Esophagus squamous epithelium (tissue), 5 donors: ENCODE results near the gene SNX6. TPM values are rescaled to one million over a fixed set of nuclear protein-coding genes. Genes with fewer than 3 reads are reported as not detected.
A peak's percentile ranks its signal among the peaks of the same experiment; 100 is the strongest.

Source experiments
- DNase-seq: peaks from one replicate; lab custom pipeline; 2025; lab: John Stamatoyannopoulos, UW
- H3K27ac ChIP-seq, 4 donors: fragments of 200-600 bp; sonication (generic); one replicate each; pipeline ENCODE4 v1.5.1; 2016 to 2019; ENCODE audit warnings: mild to moderate bottlenecking in 1 of 4
- H3K27me3 ChIP-seq, 4 donors: fragments of 200-600 bp; sonication (generic); 1 replicate in 3 of 4; 2 replicates in 1 of 4; pipeline versions ENCODE4 v1.5.1 to v1.6.0; 2017 to 2021; ENCODE audit warnings: antibody characterized with exemption in 1 of 4
- H3K36me3 ChIP-seq, 3 donors: fragments of 200-600 bp; sonication (generic); one replicate each; pipeline ENCODE4 v1.5.1; 2016 to 2019
- H3K4me1 ChIP-seq, 3 donors: fragments of 200-600 bp; sonication (generic); one replicate each; pipeline ENCODE4 v1.5.1; 2017 to 2019
- H3K4me3 ChIP-seq, 4 donors: fragments of 200-600 bp; sonication (generic); 1 replicate in 3 of 4; 2 replicates in 1 of 4; pipeline ENCODE4 v1.5.1; 2016 to 2019; ENCODE audit warnings: mild to moderate bottlenecking in 2 of 4, moderate library complexity in 1 of 4
- H3K9me3 ChIP-seq, 3 donors: fragments of 200-600 bp; sonication (generic); one replicate each; pipeline ENCODE4 v1.5.1; 2016 to 2019
- CTCF ChIP-seq, 6 experiments: fragments of 450-650 bp in 4 of 6; fragments of 200-600 bp in 2 of 6; sonication (generic) in 2 of 6; IDR thresholded peaks; one replicate each; pipeline ENCODE4 v1.5.1; 2016 to 2019; ENCODE audit warnings: antibody characterized with exemption in 6 of 6, mild to moderate bottlenecking in 4 of 6, moderate library complexity in 4 of 6
- POLR2A ChIP-seq, 4 donors: fragments of 450-650 bp; IDR thresholded peaks; one replicate each; pipeline ENCODE4 v1.6.1; 2017; ENCODE audit warnings: antibody characterized with exemption in 4 of 4, mild to moderate bottlenecking in 4 of 4, moderate library complexity in 3 of 4
- whole genome bisulfite sequencing, 2 donors: methylation state at CpG; one replicate each; pipeline ENCODE4 v1.1.5; 2018; 5-methylcytosine and 5-hydroxymethylcytosine counted together
- intact Hi-C: fragments of 100-400 bp; cut with DNase I; formaldehyde crosslinking; loops from one replicate; pipeline ENCODE4 v1.15.0; 2022
- total RNA-seq, 4 donors: library from RNA; depleted of rRNA; stranded (reverse); fragments of >200 nt; gene quantifications; one replicate each; pipeline ENCODE4 v1.1.0, GENCODE V29; 2016
- donor health status: DM: yes; HTN: yes; CAD: no.

SNX6 gene
- total RNA-seq, 4 donors from 2014 or later = 77.6 to 162 (median 111) TPM

DNA sequence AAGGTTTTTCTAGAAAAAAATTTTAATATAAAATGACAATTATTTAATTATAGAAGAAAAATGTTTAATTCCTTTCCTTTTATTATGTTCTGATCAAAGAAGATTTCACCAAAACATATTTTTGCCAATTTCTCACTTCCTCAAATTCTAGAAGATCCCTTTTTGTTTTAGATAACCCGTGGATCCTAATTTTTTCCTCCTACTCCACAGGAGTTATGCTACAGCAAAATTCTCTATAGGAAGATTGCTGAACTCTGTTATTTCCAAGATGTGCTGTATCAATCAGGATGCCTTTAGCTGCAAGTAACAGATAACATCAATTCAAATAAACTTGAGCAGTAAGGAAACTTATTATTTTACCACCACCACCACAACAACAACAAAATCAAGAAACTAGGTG is 3.8 kb upstream of the SNX6 start:
- no peak overlapping the region for H3K4me3 ChIP-seq
- H3K36me3 ChIP-seq = no peaks in the 10 kb centered on the region
- no peaks in the 10 kb centered on the region for H3K9me3 ChIP-seq
- TF ChIP-seq CTCF (IDR thresholded peaks at IDR 0.05) (no peak), POLR2A (IDR thresholded peaks at IDR 0.05) (no peak)
- no peaks in the 10 kb centered on the region for H3K27me3 ChIP-seq
- H3K4me1 ChIP-seq = peaks cover 0 to 15% (median 2%) of the 10 kb centered on the region in 3 donors
- no peak for DNase-seq
- WGBS, 2 donors = 48 to 66% methylated on average over 1 of the region's 1 CpG
- no peak overlapping the region for H3K27ac ChIP-seq
- intact Hi-C loops = no loop called here

DNA sequence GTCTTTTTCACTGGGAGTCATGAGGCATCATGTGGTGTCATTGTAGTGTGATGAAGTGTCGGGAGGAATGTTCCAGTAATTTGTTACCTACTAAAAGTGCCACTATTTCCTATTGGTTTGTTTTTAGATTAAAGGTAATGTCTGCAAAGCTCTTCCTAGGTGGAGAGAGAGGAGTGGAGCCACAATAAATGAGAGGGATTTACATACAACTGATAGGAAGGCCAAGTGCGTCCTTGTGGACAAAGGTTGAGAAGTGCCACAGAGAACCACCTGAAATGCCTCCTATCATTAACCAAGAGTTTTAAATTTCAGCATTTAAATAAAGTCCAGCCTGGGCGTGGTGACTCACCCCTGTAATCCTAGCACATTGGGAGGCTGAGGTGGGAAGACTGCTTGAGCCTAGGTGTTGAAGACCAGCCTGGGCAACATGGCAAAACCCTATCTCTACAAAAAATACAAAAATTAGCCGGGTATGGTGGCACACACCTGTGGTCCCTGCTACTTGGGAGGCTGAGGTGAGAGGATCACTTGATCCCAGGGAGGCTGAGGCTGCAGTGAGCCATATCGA is 2.5 kb upstream of the SNX6 start:
- intact Hi-C loops = no loop called here
- Histone ChIP-seq H3K9me3 (no peaks in the 10 kb centered on the region), H3K4me3 (no peak overlapping the region), H3K36me3 (peaks cover 0 to under 1% (median 0%) of the 10 kb centered on the region in 3 donors), H3K27me3 (no peaks in the 10 kb centered on the region), H3K4me1 (peaks cover 0 to 28% (median 8%) of the 10 kb centered on the region in 3 donors), H3K27ac (no peak overlapping the region)
- TF ChIP-seq POLR2A (IDR thresholded peaks at IDR 0.05) (no peak), CTCF (IDR thresholded peaks at IDR 0.05) (no peak)
- no peak for DNase-seq
- 87 to 90% methylated on average over 4 to 5 of the region's 5 CpGs for WGBS, 2 donors

- peaks cover 0 to 27% (median 0%) of the 10 kb centered on the region in 3 donors for H3K36me3 ChIP-seq
- TF ChIP-seq POLR2A (IDR thresholded peaks at IDR 0.05) (no peak), CTCF (IDR thresholded peaks at IDR 0.05) (no peak)
- H3K4me3 ChIP-seq = peak overlapping the region; percentile 89 to 95 (median 94)
- H3K9me3 ChIP-seq = no peaks in the 10 kb centered on the region
- intact Hi-C loops = no loop called here
- no peaks in the 10 kb centered on the region for H3K27me3 ChIP-seq
- peak overlapping the region; percentile 96 to 99 (median 96) for H3K27ac ChIP-seq
- H3K4me1 ChIP-seq = peaks cover 0 to 53% (median 8%) of the 10 kb centered on the region in 3 donors
- DNase-seq = no peak
- 0% methylated on average over 9 to 13 of the region's 13 CpGs for WGBS, 2 donors
These were observed 648 bp downstream of the SNX6 start for GRCh38 chr14:34629344-34629656.

DNA sequence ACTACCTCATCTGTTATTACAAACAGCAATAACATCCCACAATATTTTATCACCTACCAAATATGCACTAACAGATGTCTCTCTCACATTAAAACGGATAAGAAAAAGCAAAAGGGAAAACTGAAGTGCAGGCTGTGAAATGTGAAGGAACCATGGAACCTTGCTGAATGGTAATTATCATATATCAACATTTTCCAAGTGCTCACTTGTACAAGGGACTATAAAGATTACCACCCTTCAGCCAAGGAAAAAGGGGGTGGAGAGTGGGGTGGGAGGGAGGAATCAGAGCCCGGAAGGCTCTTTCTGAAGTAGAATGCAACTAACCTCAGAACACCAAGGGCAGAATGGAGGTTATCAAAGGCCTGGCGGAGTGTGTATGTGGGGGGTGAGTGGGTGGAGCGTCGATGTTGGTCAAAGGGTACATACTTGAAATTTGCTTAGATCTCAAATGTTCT is 1.2 kb downstream of the SNX6 start:
- no peak for TF ChIP-seq POLR2A (IDR thresholded peaks at IDR 0.05)
- TF ChIP-seq CTCF (IDR thresholded peaks at IDR 0.05) = no peak
- 16 to 19% methylated on average over 5 of the region's 5 CpGs for WGBS, 2 donors
- intact Hi-C loops = no loop called here
- Histone ChIP-seq H3K4me1 (peaks cover 0 to 58% (median 8%) of the 10 kb centered on the region in 3 donors), H3K9me3 (no peaks in the 10 kb centered on the region), H3K27me3 (no peaks in the 10 kb centered on the region), H3K27ac (peak overlapping the region in 3 of 4 donors; percentile 96 to 99 (median 97)), H3K4me3 (peak overlapping the region in 3 of 4 donors; percentile 89 to 95 (median 94)), H3K36me3 (peaks cover 0 to 32% (median 0%) of the 10 kb centered on the region in 3 donors)
- DNase-seq = no peak

GRCh38 chr14:34623506-34623905 is 6.4 kb downstream of the SNX6 start:
- intact Hi-C loops = no loop called here
- no peak overlapping the region for H3K27ac ChIP-seq
- TF ChIP-seq POLR2A (IDR thresholded peaks at IDR 0.05) (no peak), CTCF (IDR thresholded peaks at IDR 0.05) (no peak)
- 61 to 62% methylated on average over 3 of the region's 3 CpGs for WGBS, 2 donors
- peaks cover 0 to 67% (median 3%) of the 10 kb centered on the region in 3 donors for H3K4me1 ChIP-seq
- H3K9me3 ChIP-seq = no peaks in the 10 kb centered on the region
- no peak overlapping the region for H3K4me3 ChIP-seq
- peaks cover 0 to 74% (median 5%) of the 10 kb centered on the region in 3 donors for H3K36me3 ChIP-seq
- H3K27me3 ChIP-seq = no peaks in the 10 kb centered on the region
- no peak for DNase-seq
